HL-60 (cell line): ENCODE data around the gene BCL7B.

Source experiments
- CTCF ChIP-seq: IDR thresholded peaks from one replicate; pipeline ENCODE4 v1.5.1; 2011; ENCODE audit warnings: low read length, control low read depth, inconsistent platforms; ENCODE audit not compliant: insufficient read depth
- GABPA ChIP-seq: IDR thresholded peaks from 2 replicates; pipeline ENCODE4 v1.6.1; 2012; ENCODE audit warnings: low read depth
- POLR2AphosphoS5 ChIP-seq: IDR thresholded peaks from 2 replicates; pipeline ENCODE4 v1.6.1; 2012; ENCODE audit warnings: low read depth
- REST ChIP-seq: IDR thresholded peaks from 2 replicates; pipeline ENCODE4 v1.6.1; 2012; ENCODE audit warnings: low read depth; ENCODE audit not compliant: insufficient replicate concordance
- SPI1 ChIP-seq: IDR thresholded peaks from 2 replicates; pipeline ENCODE4 v1.6.1; 2012; ENCODE audit warnings: low read depth, mild to moderate bottlenecking, borderline replicate concordance

- TF ChIP-seq CTCF (no peak), GABPA (no peak), POLR2AphosphoS5 (no peak), SPI1 (no peak), REST (no peak)
Measured at GRCh38 chr7:73533742-73534141, 23.7 kb downstream of the BCL7B start.
